Hepatocyte (in vitro differentiated cells): ENCODE measurements around the gene ALK.

Experiments used
- EZH2 ChIP-seq: fragments of 200-600 bp; sonication (generic); IDR thresholded peaks from 2 replicates; pipeline ENCODE4 v1.6.1; 2016; ENCODE audit warnings: antibody characterized with exemption, mild to moderate bottlenecking, borderline replicate concordance
- TF ChIP-seq, protein P1 (sequence below): fragments of 200-600 bp; sonication (generic); IDR thresholded peaks from 2 replicates; pipeline ENCODE4 v1.5.1; 2016; ENCODE audit warnings: antibody characterized with exemption, mild to moderate bottlenecking; ENCODE audit not compliant: poor library complexity

DNA sequence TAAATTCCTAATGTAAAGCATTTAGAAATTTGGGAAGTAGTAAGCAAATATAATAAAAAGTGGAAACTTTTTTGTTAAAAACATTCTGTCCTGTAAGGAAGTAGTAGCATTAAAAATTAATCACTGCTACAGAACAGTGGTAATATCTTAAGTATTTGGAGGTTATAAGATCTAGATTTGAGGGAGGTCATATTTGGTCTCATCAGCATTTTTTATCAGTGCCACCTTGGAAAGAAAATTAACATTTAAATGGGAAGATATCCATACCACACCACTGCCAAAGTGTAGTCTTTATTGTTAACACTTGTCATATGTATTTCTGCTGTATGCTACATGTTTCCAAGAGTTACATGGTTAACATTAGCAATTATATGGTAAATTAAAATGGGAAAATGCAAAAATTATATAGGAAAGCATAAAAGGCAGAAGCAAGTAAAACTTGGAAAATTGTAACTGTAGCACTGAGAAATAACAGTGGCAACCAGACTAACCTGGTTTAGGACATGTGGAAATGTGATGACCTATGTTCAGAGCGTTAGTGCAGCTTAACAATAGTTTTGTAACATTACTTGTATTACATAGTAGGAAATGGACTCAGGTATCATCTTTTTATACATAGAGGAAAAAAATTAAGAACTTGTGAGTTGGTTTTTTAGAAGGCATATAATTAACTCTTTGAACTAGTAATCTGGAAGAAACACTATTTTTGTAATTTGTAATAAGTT lies 759.0 kb downstream of the ALK start:
- TF ChIP-seq, protein P1, sequence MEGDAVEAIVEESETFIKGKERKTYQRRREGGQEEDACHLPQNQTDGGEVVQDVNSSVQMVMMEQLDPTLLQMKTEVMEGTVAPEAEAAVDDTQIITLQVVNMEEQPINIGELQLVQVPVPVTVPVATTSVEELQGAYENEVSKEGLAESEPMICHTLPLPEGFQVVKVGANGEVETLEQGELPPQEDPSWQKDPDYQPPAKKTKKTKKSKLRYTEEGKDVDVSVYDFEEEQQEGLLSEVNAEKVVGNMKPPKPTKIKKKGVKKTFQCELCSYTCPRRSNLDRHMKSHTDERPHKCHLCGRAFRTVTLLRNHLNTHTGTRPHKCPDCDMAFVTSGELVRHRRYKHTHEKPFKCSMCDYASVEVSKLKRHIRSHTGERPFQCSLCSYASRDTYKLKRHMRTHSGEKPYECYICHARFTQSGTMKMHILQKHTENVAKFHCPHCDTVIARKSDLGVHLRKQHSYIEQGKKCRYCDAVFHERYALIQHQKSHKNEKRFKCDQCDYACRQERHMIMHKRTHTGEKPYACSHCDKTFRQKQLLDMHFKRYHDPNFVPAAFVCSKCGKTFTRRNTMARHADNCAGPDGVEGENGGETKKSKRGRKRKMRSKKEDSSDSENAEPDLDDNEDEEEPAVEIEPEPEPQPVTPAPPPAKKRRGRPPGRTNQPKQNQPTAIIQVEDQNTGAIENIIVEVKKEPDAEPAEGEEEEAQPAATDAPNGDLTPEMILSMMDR: no peak
- no peak for TF ChIP-seq EZH2
